Glomerular visceral epithelial cell (primary cell): Measurements from ENCODE around the gene ENOX1.

ENCODE experiments used
- DNase-seq: peaks from one replicate; pipeline ENCODE4 v3.0.0-alpha.2; 2016; ENCODE audit errors: extremely low spot score

ENOX1 gene

DNA sequence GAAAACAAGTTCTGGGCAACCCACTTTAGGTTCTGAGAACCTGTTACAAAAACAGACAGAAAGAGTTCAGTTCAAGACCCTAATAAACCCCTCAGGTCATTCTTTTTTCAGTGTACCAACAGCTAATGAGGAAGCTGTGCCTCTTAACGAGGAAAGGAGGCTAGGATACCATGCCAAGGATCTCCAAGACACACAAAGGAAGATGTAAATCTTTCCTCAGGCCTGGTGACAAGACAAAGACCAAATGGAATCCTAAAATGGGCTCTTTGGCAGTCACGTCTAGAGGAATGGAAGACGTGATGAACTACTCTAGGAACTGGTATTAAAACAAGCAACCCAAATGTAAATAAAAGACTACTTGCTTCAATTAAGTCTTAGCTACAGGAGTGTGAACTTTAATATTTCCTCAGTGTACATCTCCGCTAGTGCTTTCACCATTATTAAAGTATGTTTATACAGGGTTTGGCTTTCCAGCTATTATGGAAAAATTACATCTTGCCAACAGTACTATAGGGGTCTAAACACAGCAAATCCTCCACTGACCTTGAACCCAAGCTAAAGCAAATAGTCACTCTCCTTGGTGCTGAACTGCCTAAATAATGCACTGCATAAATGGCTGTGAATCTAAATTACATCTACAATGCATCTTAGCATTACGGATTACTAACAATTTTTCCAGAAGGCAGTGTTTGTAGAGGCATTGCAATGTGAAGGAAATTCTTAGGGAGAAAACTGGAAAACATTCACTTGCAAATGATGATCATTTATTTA is 42.3 kb downstream of the ENOX1 start:
- no peak for DNase-seq

DNA sequence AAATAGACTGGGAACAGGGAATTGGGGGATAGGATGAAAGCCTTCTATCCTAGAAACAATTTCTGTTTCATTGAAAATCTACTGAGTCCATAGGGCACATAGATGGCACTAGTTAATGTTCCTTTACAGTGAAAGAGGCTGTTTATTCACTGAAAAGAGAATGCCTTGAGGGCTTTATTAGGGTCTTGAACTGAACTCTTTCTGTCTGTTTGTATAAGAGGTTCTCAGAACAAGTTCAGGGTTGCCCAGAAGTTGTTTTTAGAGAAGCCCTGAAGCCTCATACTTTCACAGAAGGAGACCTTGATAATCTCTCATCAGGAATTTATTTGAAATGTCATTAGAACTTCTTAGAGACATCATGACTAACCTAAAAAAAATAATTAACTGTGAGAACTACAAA is 43.9 kb downstream of the ENOX1 start:
- no peak for DNase-seq

DNA sequence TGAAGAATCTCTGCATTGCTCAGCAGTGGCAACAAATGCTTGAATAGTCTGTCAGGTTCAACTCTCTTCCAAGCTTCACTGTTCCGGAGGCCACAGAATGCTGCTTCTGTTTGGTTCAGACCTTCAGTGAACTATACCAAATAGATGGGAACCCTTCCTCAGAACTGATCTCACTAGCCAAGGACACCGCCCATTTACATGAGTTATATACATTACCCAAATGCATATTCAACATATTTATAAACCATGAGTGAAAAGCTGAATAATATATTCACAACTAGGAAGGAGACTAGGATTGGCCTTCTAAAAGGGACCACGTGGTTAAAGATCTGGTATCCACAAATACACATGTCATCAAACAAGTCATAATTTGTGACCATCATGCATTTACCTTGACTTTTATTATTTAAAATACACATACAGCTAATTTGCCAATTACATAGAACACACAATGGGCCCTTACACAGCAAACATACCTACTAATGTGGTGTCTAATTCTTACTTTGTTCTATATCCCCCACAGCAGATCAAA is 49.3 kb downstream of the ENOX1 start:
- DNase-seq: no peak

DNA sequence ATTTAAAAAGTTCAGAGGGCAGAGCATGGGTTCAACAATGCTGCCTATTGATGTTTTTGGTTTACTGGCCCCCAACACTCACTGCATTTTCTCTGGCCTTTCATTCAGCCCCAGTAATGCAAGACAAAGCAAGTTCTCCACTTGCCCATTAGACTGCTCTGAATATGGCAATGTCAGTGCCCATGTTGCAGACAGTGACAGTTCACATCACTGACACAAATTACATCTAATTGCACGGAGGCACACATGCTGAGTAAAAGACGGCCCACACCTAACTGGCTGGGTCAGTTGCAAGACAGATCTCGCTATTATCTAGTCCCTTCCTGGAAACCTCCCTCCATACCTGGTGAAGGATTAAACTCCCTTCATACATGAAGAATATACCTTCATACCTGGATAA is 54.0 kb downstream of the ENOX1 start:
- DNase-seq: no peak

DNA sequence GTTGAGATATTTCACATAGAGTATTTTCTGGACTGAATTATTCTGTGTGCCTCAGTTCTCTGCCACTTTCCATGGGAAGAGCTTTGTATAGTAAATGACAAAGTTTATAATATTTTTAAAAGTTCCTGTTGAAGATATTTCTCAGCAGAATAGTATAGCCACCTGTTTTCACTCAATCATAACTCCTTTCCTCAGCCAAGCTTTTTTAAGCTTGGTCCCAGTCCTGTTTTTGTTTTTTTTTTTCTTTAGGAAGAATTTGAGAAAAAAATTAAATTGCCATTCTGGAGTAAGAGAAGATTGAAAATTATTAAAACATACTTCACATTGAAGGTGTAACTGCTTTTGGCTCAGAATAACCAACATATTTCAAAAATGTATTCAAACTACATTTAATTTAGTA is 55.5 kb downstream of the ENOX1 start:
- no peak for DNase-seq

DNA sequence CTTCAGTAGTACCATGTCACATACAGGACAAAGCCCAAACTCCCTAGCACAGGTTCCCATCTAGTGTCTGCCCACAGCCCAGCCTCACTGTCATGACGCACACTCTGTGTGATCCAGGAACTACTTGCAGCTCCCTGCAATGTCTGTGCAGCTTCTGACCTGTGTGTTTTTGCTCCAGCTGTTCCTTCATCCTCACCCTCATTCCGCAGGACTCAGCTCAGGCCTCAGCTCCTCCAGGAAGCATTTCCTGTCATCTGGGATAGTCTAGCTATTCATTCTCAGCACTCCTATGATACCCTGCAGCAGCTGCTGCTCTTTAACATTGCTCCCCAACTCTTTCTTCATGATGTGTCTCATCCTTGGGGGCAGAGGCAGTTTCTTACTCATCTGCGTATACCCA is 56.1 kb downstream of the ENOX1 start:
- no peak for DNase-seq

DNA sequence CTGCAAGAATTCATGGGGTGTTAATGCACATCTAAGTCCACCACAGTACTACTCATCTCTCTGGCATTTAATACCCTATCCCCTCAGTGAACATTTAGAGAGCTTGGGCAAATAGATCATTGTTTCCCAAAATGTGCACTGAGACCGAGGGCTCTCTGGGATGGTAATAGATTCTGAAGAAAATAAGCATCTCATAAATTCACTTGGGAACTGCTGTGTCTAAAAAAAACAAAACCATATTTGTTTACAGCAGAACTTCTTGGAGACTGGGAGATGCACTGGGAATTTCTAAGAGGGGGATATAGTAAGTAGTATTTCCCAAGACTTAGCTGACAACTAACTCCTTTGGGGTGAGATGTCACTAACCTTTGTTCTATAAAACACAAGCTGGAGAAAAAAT is 58.4 kb downstream of the ENOX1 start:
- DNase-seq: no peak

DNA sequence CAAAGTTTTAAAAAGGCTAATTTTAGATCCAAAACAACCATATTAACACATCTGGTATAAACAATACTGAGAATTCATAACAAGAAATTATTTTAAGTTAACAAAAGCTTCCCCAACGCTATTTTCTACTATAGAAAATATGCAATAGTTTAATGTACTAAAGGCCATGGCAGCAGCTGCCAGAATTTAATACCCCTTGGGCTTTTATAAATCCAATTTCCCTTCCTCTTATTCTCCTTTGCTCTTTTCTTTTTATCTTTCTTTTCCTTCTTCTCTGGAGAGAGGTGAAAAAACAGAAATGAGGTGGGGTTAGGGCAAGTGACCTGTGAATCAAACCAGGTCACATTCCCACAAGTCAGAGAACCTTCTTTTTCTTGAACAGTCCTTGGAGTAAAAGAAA is 58.9 kb downstream of the ENOX1 start:
- DNase-seq: no peak

DNA sequence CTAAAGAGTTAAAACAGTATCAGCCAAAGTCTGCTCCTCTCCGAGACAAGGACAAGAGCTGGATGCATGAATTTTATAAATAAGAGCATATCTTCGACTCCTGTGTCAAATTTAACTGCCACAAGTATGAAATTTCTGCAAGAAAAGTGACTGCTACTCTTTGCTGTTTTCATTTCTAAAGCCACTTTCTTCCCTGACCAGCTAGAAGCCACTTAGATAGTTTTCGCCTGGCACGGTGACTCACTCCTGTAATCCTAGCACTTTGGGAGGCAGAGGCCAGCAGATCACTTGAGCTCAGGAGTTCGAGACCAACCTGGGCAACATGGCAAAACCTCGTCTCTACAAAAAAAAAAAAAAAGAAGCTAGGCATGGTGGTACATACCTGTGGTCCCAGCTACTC is 61.3 kb downstream of the ENOX1 start:
- no peak for DNase-seq

DNA sequence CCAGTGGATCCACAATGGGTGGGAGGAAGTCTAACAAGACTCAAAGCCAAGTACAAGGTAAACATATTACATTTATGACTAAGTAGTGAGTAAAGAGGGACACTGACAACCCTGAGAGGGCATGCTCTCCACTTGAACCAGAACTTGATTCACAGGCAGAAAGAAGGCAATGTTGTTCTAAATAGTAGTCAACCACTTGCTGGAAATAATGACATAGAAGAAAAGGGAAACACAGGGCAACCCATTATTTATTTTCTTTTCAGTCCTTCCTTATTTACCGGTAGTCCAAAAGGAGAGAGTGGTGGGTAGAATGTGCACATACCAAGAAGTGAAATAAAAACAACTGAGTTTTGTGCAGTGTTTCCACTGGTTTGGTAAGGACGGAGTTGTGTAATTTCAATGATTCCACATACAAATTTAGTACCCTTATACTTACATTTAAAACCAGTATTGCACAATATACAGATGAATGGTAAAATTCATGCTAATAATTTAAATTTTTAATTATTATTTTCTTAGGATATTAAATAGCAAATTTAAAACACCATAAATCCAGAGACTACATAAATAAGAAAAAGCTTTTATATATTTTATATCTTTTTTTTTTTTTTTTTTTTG is 65.9 kb downstream of the ENOX1 start:
- DNase-seq: no peak

DNA sequence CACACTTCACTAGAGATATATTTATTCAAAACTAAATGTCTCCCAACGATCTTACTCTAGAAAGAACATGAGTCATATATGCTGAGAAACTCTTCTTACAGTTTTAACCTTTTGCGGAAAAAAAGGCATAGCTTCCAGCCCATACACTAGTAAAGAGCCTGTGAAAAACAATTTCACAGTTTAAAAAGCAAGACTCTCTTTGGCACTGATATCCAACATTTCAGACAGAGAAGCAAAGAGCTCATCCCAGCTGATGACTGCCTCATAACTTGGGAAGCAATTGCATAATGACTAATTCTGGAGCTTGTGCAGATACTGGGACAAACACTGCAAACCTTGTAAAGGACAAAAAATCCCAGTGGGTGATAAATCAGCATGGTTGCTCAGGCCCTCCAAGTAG is 88.0 kb downstream of the ENOX1 start:
- no peak for DNase-seq

DNA sequence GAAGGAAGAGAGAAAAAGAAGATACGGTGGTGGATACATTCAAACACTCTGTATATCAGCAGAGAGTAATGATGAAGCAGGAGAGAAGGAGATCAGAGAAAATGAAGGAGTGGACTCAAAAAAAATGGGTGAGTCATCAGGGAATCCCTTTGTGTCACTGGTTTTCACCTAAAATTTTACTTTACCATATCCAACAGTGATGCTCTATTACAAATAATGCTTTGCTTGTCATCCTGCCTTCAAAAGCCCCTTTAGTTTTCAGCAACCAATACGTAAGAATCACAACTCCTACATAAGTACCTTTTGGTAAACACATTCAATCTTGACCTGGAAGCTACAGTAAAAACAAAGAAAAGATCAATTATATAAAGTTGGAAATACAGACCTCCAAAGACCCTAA is 88.8 kb downstream of the ENOX1 start:
- DNase-seq: no peak

DNA sequence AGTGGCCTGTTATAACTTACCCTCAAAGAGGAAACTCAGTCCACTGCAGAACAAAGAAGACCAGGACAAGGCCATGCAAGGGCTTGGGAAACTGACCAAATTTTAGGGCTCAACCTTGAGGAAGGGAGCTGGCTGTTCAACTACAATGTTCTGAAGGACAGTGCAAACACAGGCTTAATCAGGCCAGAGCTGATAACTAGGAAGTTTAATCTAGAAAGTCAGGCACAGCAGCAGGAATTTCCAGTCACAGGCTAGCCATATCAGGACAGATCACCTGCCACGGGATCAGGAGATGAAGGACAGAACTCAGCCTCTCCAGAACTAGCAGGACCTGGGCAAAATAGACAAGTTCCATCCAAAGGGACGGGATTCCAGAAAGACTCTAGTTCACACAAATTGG is 89.4 kb downstream of the ENOX1 start:
- DNase-seq: no peak

DNA sequence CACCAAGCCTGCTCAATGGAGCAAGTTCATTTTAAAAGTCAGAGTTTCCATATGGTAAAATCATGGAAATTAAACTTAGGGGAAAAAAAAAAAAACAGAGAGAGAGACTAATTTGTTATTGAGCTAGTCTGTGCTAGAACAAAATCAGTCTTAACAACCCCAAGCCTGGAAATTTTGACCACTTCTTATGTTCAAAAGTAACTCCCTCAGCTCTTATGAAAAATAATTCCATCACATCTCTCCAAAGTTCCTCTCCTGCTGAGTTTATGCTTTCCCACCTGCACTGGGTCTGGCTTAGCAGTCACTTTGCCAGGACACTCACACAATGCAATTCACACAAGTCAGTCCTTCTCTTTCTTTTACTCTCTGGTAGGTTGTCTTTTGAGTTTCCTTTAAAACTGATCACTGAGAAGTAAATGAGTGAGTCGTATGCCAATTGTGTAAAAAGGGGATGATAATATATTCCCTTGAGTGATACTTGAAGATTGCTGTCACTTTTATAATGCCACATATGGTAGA is 92.6 kb downstream of the ENOX1 start:
- DNase-seq: no peak

DNA sequence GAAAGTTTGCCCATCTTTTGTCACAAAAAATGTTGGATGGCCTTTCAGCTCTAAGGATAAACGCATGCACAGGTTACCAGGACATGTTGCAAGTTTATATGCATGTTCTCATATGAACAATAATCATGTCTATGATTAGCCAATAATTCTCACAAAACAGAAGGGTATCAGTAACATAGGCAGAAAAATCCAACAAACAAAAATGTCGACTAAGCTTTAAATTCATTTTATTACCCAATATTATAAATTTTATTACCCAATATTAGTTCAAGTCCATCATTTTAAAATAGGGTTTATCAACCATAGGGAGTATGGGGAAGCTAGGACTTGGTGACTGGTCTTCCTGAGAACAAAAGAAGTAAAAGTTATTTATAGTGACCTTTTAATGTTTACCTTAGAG is 93.1 kb downstream of the ENOX1 start:
- DNase-seq: no peak

DNA sequence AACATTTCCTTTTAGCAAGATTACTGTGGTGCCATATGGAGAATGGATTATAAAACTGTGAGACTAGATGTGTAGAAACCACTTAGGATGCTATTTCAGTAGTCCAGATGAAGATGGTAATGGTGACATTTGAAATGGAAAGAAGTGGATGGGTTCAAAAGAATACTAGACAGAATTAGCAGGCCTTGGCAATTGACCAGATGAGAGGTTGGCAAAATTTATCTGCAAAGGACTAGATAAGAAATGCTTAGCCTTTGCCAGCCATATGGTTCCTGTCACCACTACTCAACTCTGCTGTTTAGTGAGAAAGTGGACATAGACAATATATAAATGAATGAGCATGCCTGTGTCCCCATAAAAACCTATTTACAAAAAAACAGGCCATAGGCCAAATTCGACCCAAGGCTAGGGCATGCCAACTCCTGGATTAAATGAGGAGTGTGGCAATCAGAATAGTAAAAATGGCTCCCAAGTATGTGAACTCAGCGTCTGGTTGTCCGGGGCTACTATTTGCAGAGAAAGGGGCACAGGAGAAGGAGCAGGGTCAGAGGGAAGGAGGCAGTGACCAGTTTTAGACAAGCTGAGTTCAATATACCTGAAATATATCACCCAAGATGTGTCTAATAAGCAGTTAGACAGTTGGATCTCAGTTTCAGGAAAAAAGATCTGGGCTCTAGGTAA is 98.4 kb downstream of the ENOX1 start:
- DNase-seq: no peak

DNA sequence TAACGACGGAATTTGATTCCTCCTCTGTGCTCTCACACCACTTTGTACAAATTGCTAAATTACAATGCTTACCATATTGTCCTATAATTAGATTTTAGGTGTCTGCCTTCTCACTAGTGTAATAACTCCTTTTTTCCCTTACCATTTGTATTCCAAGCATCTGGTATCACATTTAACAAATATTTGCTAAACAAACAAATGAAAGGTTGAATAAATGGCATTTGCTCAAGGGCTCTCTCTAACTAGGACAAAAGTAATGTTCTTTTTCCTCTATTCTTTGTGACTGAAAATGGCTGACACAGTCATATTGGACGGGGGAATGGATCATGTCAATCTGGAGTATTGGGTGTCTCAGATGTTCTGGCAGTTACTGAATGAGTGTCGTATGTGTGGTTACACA is 99.7 kb downstream of the ENOX1 start:
- DNase-seq: no peak

DNA sequence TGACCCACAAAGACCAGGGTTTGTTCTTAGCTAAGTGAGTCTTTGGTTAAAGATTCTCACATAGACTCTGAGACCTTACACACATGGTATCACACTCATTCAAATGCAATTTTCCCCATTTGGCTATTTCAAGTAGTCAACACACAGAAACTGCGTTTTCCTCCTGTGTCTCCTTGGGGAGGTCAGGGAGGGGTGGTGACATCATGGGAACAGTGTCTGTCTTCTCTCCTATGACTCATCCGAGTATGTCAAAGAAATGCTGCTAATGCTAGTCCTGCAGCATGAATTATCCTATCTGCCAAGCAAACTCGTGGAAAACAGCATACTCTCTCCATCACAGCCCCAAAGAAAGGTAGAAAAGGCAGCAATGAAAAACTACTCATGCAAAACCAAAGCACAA is 100.2 kb downstream of the ENOX1 start:
- DNase-seq: peak; percentile 82

DNA sequence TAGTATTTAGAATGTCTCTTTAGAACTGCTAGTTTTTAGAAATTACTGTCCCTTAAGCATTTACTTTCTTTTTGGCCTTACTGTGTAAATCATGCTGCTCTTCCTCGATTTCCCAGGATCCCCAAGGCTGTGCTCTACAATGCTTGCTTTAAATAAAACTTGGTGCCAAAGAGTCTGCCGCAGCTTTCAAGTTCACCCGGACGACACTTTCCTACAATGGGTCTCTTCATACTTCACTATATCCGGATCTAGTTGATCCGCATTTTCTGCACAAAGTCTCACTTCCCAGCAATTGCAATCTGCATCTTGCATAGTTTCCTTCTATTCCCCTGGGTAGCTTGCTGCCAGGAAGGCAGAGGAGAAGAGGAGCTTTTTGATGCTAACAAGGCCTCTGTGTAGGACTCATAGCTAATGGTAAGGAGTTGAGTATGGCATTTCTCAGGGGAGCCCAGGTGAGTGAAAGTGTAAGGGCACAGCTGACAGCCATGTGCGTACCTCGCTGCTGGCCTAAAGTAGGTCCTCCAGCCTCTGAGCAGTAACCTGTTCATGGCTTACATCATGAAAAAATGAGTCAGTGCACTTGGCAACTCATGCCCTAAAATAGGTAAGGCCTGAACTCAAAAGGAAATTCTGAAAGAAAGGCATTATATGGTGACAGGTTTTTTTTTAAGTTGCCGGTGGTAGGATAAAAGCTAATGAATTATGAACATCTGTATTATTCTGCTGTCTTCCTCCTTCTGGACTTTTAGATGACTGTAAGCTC is 101.6 kb downstream of the ENOX1 start:
- DNase-seq: no peak

DNA sequence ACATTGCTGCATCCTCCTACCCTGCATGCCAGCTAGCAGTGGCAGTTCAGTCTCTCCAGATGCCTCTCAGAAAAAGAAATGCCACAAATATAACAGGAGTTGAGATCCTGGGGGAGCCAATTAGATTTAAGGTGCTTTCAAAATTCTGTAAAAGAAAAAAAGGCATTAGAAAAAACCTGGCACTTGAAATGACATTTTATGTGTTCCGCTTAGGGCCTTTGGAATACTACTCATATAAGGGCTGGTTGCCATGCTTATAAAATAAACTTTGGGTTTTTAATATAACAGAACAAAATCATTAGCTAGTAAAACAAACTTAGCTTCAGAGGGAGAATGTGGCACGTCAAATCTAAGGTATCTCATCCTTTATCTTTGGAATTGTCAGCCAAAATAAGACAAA is 104.1 kb downstream of the ENOX1 start:
- no peak for DNase-seq

DNA sequence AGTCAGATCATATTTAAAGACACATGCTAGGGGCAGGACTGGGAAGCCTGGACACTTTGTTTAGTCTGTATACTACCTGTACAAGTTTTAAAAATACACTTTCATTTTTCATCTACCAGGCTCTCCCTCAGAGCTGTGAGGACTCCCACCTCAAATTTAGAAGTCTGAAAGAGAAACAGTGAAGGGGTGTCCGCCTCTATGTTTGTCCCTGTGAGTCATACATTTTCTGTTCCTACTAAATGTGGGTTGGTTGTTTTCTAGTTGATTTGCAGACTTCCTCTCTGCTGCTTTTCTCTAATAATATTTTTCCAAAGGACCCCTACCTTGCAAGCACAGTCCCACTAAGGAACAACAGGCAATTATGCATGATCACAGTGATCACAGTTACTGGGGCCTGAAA is 110.5 kb downstream of the ENOX1 start:
- no peak for DNase-seq

DNA sequence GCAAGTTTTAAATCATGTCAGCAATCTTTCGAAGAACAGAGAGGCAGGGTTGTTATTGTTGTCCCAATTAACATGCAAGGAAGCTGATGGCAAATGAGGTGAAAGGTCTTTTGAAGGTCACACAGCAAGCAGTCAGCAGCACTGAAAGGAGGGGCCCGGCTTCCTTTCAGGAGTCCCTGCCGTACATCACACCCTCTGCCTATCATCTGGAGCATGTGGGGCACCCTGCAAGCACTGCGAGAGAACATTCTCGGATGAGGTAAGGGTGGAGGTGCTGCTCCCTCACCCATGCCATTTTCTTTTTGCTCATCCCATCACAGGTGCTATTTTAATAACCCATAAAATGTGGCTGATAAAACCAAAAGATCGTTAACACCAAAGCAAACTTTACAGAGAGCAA is 111.2 kb downstream of the ENOX1 start:
- no peak for DNase-seq
